ENCODE results near the gene CYBA. TPM values are rescaled to one million over a fixed set of nuclear protein-coding genes. Genes with fewer than 3 reads are reported as not detected.

CYBA gene
- total RNA-seq, 4 donors from 2014 or later, result 258 to 306 (median 291) TPM

GRCh38 chr16:88601313-88602036 is 49.4 kb downstream of the CYBA start:
- 70 to 95% methylated on average over 2 to 9 of the region's 9 CpGs for WGBS, 2 donors (ENCODE audit: low coverage in 1 of 2)
- H3K36me3 ChIP-seq, result peaks cover 0 to 41% (median 19%) of the 10 kb centered on the region in 4 donors
- H3K9me3 ChIP-seq, result no peaks in the 10 kb centered on the region
- no peak for TF ChIP-seq POLR2AphosphoS5 (IDR thresholded peaks at IDR 0.05)
- no peak for TF ChIP-seq POLR2A (IDR thresholded peaks at IDR 0.05)
- no peak for TF ChIP-seq CTCF (IDR thresholded peaks at IDR 0.05)
- TF ChIP-seq EP300 (IDR thresholded peaks at IDR 0.05; ENCODE audit: low read depth), result no peak
- DNase-seq, result no peak
- intact Hi-C loops (cut with DNase I; ENCODE audit: low total_unique reads) (no loop called here), in situ Hi-C loops (cut with MboI; ENCODE audit: low pct_ligation_motif_present in 1 of 4, low pct_unique_long_range_greater_than_20kb in 1 of 4, low sequenced_read_pairs in 3 of 4) (no loop called here)
- no peaks in the 10 kb centered on the region for H3K27me3 ChIP-seq
- no peak overlapping the region for H3K27ac ChIP-seq
- H3K4me1 ChIP-seq, result no peaks in the 10 kb centered on the region
- H3K4me3 ChIP-seq, result no peak overlapping the region

GRCh38 chr16:88600539-88600896 is 50.3 kb downstream of the CYBA start:
- Histone ChIP-seq H3K27me3 (no peaks in the 10 kb centered on the region), H3K4me1 (no peaks in the 10 kb centered on the region), H3K27ac (peak overlapping the region in 2 of 4 donors; percentile 1 to 44), H3K4me3 (no peak overlapping the region), H3K9me3 (no peaks in the 10 kb centered on the region), H3K36me3 (peaks cover 0 to 35% (median 17%) of the 10 kb centered on the region in 4 donors)
- no peak for DNase-seq
- 96% methylated on average over 6 of the region's 6 CpGs; no CpG with 5 or more reads in 1 of the 2 donors for WGBS, 2 donors (ENCODE audit: low coverage in 1 of 2)
- in situ Hi-C loops (cut with MboI; ENCODE audit: low pct_ligation_motif_present in 1 of 4, low pct_unique_long_range_greater_than_20kb in 1 of 4, low sequenced_read_pairs in 3 of 4), result no loop called here
- no peak for TF ChIP-seq POLR2AphosphoS5 (IDR thresholded peaks at IDR 0.05)
- no peak for TF ChIP-seq POLR2A (IDR thresholded peaks at IDR 0.05)
- TF ChIP-seq CTCF (IDR thresholded peaks at IDR 0.05), result no peak
- no peak for TF ChIP-seq EP300 (IDR thresholded peaks at IDR 0.05; ENCODE audit: low read depth)
- intact Hi-C loops (cut with DNase I; ENCODE audit: low total_unique reads), result no loop called here

GRCh38 chr16:88599825-88600538 is 50.9 kb downstream of the CYBA start:
- no peaks in the 10 kb centered on the region for H3K9me3 ChIP-seq
- TF ChIP-seq POLR2A (IDR thresholded peaks at IDR 0.05) (no peak), CTCF (IDR thresholded peaks at IDR 0.05) (no peak), POLR2AphosphoS5 (IDR thresholded peaks at IDR 0.05) (no peak), EP300 (IDR thresholded peaks at IDR 0.05; ENCODE audit: low read depth) (no peak)
- in situ Hi-C loops (cut with MboI; ENCODE audit: low pct_ligation_motif_present in 1 of 4, low pct_unique_long_range_greater_than_20kb in 1 of 4, low sequenced_read_pairs in 3 of 4) (no loop called here), intact Hi-C loops (cut with DNase I; ENCODE audit: low total_unique reads) (no loop called here)
- no peak overlapping the region for H3K4me3 ChIP-seq
- peak overlapping the region; percentile 1 to 56 (median 42) for H3K27ac ChIP-seq
- no peak for DNase-seq
- no peaks in the 10 kb centered on the region for H3K27me3 ChIP-seq
- WGBS, 2 donors (ENCODE audit: low coverage in 1 of 2), result 81 to 94% methylated on average over 16 to 25 of the region's 25 CpGs
- H3K4me1 ChIP-seq, result no peaks in the 10 kb centered on the region
- peaks cover 0 to 33% (median 15%) of the 10 kb centered on the region in 4 donors for H3K36me3 ChIP-seq

GRCh38 chr16:88599092-88599733 is 51.6 kb downstream of the CYBA start:
- intact Hi-C loops (cut with DNase I; ENCODE audit: low total_unique reads), result no loop called here
- in situ Hi-C loops (cut with MboI; ENCODE audit: low pct_ligation_motif_present in 1 of 4, low pct_unique_long_range_greater_than_20kb in 1 of 4, low sequenced_read_pairs in 3 of 4), result no loop called here
- no peak overlapping the region for H3K4me3 ChIP-seq
- no peaks in the 10 kb centered on the region for H3K9me3 ChIP-seq
- H3K4me1 ChIP-seq, result no peaks in the 10 kb centered on the region
- TF ChIP-seq POLR2AphosphoS5 (IDR thresholded peaks at IDR 0.05), result peak; percentile 29 to 45 (median 30)
- peak; percentile 71 for TF ChIP-seq EP300 (IDR thresholded peaks at IDR 0.05; ENCODE audit: low read depth)
- no peak for TF ChIP-seq POLR2A (IDR thresholded peaks at IDR 0.05)
- TF ChIP-seq CTCF (IDR thresholded peaks at IDR 0.05), result no peak
- WGBS, 2 donors (ENCODE audit: low coverage in 1 of 2), result 74% methylated on average over 14 of the region's 14 CpGs; no CpG with 5 or more reads in 1 of the 2 donors
- no peaks in the 10 kb centered on the region for H3K27me3 ChIP-seq
- peak overlapping the region; percentile 1 to 56 (median 42) for H3K27ac ChIP-seq
- DNase-seq, result peak; percentile 64
- H3K36me3 ChIP-seq, result peaks cover 0 to 33% (median 15%) of the 10 kb centered on the region in 4 donors

All from transverse colon (tissue), 4 donors.